Measurements from ENCODE around the gene PFDN1.

DNA sequence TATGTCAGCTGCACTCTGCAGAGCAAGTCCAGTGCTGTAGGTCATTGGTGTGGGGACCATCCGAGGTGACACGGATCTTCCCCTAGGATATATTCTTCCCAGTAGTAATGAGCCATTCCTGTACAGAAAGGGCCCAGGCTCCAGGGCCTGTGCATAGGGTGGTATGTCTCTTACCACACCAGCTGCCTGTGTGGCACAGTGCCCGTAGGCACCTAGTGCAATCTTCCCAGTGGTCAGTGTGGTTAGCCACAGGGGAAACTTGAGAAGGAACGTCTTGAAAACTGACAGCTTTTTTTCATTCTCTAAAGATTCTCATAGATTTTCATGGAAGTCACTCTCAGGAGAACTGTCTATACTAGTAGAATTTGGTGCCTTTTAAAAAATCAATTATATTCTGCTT is 88.1 kb downstream of the PFDN1 start:
- TF ChIP-seq, protein P1, sequence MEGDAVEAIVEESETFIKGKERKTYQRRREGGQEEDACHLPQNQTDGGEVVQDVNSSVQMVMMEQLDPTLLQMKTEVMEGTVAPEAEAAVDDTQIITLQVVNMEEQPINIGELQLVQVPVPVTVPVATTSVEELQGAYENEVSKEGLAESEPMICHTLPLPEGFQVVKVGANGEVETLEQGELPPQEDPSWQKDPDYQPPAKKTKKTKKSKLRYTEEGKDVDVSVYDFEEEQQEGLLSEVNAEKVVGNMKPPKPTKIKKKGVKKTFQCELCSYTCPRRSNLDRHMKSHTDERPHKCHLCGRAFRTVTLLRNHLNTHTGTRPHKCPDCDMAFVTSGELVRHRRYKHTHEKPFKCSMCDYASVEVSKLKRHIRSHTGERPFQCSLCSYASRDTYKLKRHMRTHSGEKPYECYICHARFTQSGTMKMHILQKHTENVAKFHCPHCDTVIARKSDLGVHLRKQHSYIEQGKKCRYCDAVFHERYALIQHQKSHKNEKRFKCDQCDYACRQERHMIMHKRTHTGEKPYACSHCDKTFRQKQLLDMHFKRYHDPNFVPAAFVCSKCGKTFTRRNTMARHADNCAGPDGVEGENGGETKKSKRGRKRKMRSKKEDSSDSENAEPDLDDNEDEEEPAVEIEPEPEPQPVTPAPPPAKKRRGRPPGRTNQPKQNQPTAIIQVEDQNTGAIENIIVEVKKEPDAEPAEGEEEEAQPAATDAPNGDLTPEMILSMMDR (IDR thresholded peaks at IDR 0.05): no peak
- TF ChIP-seq SIN3A (IDR thresholded peaks at IDR 0.05; ENCODE audit: borderline replicate concordance, insufficient read depth, low read depth, low read length): no peak
- TF ChIP-seq POLR2AphosphoS5 (IDR thresholded peaks at IDR 0.05; ENCODE audit: low read depth, low read length): no peak
- no peak for TF ChIP-seq TCF7L2 (IDR thresholded peaks at IDR 0.05; ENCODE audit: low read depth, low read length)
